HG03457 (cell line): Measurements from ENCODE around the gene SCN3A.

Experiments used
- ATAC-seq: cut with Tn5 transposase; IDR thresholded peaks from one replicate; pipeline ENCODE4 v1.9.1; 2021; ENCODE audit warnings: moderate number of reproducible peaks; ENCODE audit not compliant: unreplicated experiment

SCN3A gene

GRCh38 chr2:165113414-165113813, 90.4 kb downstream of the SCN3A start:
- no peak for ATAC-seq

DNA sequence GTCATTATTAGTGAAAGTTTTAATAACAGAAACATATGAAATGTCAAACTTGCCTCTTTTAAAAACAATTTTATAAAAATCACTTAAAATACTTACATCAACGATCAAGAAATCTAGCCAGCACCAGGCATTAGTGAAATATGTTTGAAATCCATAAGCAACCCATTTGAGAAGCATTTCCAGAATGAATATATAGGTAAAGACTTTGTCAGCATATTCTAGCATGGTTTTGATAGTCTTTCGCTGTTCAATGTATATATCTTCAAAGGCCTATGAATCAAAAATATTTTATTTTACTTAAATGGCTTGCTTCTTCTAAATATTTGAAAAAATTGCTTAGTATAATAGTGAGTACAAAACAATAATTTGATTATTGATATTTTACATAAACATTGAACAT, 91.1 kb downstream of the SCN3A start:
- ATAC-seq = no peak

- no peak for ATAC-seq
Observed at GRCh38 chr2:165112133-165112573, 91.7 kb downstream of the SCN3A start.

- ATAC-seq = no peak
Observed at GRCh38 chr2:165110394-165110793, 93.5 kb downstream of the SCN3A start.

- ATAC-seq = no peak
Observed at GRCh38 chr2:165109915-165110314, 93.9 kb downstream of the SCN3A start.

GRCh38 chr2:165105926-165106325, 97.9 kb downstream of the SCN3A start:
- no peak for ATAC-seq

- ATAC-seq = no peak
Observed at GRCh38 chr2:165087933-165088901, 115.6 kb downstream of the SCN3A start.

DNA sequence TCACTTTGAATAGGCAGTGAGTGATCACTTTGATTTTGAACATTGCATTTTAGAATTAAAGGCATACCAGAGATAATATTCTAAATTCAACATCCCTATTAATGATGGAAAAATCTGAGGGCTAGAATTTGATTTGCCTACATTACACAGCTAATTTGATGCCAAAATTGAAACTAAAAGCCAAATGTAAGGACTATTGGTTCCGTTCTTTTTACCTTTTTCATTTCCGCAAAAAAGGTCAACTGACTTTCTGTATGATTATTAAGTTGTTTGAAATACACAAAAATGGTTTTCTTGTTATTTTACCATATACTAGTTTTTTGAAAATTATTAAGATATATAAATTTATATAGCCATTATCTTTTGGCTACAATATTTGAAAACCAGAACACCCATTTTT, 117.5 kb downstream of the SCN3A start:
- ATAC-seq = no peak

- no peak for ATAC-seq
Observed at GRCh38 chr2:165083326-165083725, 120.5 kb downstream of the SCN3A start.

DNA sequence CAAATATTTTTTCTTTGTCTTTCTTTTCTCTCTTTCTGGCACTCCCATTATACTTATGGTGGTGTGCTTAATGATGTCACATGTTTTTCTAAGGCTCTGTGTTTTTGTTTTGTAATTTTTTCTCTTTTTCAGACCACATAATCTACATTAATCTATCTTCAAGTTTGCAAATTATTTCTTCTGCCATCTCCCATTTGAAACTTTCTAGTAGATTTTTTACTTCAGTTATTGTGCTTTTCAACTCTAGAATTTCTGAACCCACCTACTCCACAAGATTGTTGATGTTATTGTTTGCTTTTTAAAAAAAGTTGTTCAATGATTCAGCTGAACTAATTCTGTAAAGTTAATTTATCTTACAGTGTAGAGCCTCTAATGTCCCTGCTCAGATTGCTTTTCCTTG, 121.4 kb downstream of the SCN3A start:
- no peak for ATAC-seq

GRCh38 chr2:165081276-165081675, 122.6 kb downstream of the SCN3A start:
- no peak for ATAC-seq

GRCh38 chr2:165079432-165079831, 124.4 kb downstream of the SCN3A start:
- ATAC-seq = no peak

- no peak for ATAC-seq
Observed at GRCh38 chr2:165078913-165079312, 124.9 kb downstream of the SCN3A start.

DNA sequence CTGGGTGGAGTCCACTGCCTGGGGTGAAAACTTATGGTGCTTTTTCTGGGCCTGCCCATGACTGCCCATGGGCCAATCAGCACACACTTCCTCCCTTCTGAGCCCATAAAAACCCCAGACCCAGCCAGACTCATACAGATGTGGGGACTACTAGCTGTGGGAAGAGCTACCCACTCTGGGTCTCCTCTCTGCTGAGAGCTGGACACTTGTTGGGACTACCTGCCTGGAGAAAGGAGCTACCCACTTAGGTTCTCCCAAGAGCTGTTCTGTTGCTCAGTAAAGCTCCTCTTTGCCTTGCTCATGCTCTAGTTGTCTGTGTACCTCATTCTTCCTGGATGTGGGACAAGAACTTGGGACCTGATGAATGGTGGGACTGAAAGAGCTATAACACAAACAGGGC, 129.0 kb downstream of the SCN3A start:
- no peak for ATAC-seq

DNA sequence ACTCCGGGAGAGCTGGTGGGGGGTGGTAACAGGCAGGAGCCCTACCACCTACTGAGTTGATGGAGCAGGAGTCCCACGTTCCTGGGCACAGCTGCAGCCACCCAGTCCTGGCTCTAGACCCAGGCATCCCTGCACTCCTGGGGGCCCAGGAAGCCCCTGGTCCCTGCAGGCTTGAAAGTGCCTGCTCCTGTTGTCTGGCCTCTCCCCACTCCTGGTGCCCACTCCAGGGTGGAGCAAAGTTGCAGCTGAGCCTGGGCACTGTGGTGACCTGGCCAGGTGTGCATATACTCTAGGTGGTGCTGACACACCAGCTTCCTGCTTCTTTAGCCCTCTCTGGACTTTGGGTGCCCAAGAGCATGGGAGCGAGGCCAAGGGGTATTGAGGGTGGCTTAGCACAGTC, 129.5 kb downstream of the SCN3A start:
- no peak for ATAC-seq

DNA sequence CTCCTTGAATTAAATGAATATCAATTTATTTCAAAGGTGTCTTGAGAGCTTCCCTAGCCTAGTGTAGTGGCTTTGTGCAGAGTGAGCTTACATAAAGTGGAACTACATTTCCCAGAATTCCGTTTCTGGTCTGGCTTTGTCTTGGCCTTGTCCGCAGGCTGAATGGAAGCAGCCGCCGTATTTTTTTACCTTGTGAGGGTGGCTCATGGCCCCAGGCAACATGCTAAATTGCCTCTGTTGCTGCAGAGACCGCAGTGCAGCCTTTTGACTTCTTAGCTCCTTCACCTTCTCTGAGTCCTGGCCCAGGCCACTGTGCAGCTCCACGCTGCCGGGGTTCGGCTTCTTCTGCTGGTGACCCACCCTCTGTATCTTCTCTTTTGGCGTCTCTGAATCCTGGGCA, 133.8 kb downstream of the SCN3A start:
- no peak for ATAC-seq

GRCh38 chr2:165069151-165069550, 134.7 kb downstream of the SCN3A start:
- no peak for ATAC-seq

- ATAC-seq = no peak
Observed at GRCh38 chr2:165068487-165068757, 135.4 kb downstream of the SCN3A start.

- ATAC-seq = no peak
Observed at GRCh38 chr2:165067643-165068486, 136.0 kb downstream of the SCN3A start.

DNA sequence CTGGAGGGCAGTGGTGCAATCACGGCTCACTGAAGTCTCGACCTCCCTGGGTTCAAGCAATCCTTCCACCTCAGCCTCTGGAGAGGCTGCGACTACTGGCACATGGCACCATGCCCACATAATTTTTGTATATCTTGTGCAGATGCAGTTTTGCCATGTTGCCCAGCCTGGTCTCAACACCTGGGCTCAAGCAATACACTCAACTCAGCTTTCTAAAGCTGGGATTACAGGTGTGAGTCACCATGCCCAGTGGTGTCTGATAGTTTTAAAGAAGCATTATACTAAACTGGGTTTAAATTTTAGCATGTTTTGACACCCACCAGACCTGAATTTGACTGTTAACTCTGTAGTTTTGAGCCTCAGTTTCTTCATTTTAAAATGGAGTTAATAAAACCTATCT, 139.1 kb downstream of the SCN3A start:
- ATAC-seq = no peak

GRCh38 chr2:165060411-165060810, 143.4 kb downstream of the SCN3A start:
- no peak for ATAC-seq
